ENCODE measurements around the gene HNRNPH1. TPM values are rescaled to one million over a fixed set of nuclear protein-coding genes. Genes with fewer than 3 reads are reported as not detected.

HNRNPH1 gene
- total RNA-seq, 1 donor from 2014 or later: 1,138 TPM

DNA sequence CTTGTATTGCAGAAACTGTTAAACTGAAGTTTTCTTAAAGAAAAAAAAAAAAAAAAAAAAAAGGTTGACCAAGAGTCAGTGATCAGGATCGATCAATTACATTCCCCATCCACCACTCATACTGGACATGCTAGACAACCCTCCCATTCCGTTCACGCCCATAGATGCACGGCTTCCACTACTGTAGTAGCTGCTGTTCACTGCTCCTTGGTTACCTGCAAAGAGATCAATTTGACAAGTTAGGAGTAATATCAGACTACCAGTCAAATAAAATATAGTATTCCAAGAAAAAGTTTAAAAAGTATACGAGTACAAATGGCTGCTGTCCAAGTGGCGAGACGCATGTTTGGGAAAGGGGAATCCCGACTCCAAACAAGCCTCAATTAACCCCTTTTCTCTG is 8.7 kb downstream of the HNRNPH1 start:
- H3K9ac ChIP-seq: no peak overlapping the region
- Mint-ChIP-seq H3K4me3 (no peak overlapping the region), H3K36me3 (peaks cover 57% of the 10 kb centered on the region), H3K27ac (no peak overlapping the region), H3K9me3 (no peaks in the 10 kb centered on the region), H3K27me3 (ENCODE audit: insufficient read depth, low read depth) (peaks cover 19% of the 10 kb centered on the region), H3K4me1 (peaks cover 33% of the 10 kb centered on the region)
- no peak for TF ChIP-seq EZH2phosphoT487 (IDR thresholded peaks at IDR 0.05)
- TF ChIP-seq, protein P1, sequence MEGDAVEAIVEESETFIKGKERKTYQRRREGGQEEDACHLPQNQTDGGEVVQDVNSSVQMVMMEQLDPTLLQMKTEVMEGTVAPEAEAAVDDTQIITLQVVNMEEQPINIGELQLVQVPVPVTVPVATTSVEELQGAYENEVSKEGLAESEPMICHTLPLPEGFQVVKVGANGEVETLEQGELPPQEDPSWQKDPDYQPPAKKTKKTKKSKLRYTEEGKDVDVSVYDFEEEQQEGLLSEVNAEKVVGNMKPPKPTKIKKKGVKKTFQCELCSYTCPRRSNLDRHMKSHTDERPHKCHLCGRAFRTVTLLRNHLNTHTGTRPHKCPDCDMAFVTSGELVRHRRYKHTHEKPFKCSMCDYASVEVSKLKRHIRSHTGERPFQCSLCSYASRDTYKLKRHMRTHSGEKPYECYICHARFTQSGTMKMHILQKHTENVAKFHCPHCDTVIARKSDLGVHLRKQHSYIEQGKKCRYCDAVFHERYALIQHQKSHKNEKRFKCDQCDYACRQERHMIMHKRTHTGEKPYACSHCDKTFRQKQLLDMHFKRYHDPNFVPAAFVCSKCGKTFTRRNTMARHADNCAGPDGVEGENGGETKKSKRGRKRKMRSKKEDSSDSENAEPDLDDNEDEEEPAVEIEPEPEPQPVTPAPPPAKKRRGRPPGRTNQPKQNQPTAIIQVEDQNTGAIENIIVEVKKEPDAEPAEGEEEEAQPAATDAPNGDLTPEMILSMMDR (IDR thresholded peaks at IDR 0.05): no peak
- TF ChIP-seq EZH2 (IDR thresholded peaks at IDR 0.05): no peak
- peaks cover 95% of the 10 kb centered on the region for H4K20me1 ChIP-seq (ENCODE audit: low read depth)
- no peaks in the 10 kb centered on the region for H3K27me3 ChIP-seq
- no peak overlapping the region for H3K4me2 ChIP-seq
- peaks cover 60% of the 10 kb centered on the region for H3K36me3 ChIP-seq
- H3F3A ChIP-seq (ENCODE audit: low read depth): peaks cover 97% of the 10 kb centered on the region
- H3K9me3 ChIP-seq (ENCODE audit: low read depth): no peaks in the 10 kb centered on the region
- DNase-seq (ENCODE audit: low spot score): no peak
- H3K79me2 ChIP-seq (ENCODE audit: low read depth): peaks cover 61% of the 10 kb centered on the region
- no peak overlapping the region for H3K27ac ChIP-seq
- no peak overlapping the region for H2AFZ ChIP-seq (replicated peaks)
- no peak overlapping the region for H3K4me3 ChIP-seq
- peaks cover 13% of the 10 kb centered on the region for H3K4me1 ChIP-seq

DNA sequence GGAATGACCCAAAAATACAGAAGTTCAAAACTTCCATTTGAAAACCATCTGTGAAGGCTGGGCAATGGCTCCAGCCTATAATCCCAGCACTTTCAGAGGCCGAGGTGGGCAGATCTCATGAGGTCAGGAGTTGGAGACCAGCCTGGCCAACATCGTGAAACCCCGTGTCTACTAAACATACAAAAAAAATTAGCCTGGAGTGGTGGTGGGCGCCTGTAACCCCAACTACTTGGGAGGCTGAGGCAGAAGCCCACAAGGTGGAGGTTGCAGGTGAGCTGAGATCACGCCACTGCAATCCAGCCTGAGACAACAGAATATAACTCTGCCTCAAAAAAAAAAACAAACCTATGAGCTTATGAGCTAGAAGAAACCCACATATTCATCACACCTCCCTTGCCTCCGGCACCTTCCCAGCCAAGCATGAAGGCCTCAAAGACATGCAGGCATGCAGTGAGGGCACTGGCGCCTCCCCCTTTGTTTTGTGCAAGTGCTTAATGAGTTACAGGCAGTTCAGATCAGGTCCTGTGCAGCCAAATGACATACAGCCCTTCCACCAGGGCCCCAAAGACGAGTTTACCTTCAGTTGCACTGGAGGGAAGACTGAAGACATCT is 9.9 kb downstream of the HNRNPH1 start:
- Histone ChIP-seq H3K36me3 (peaks cover 49% of the 10 kb centered on the region), H2AFZ (replicated peaks) (no peak overlapping the region), H4K20me1 (ENCODE audit: low read depth) (peaks cover 91% of the 10 kb centered on the region), H3K4me1 (peaks cover 3% of the 10 kb centered on the region), H3K9ac (no peak overlapping the region), H3K27me3 (no peaks in the 10 kb centered on the region), H3K4me3 (no peak overlapping the region), H3K79me2 (ENCODE audit: low read depth) (peaks cover 49% of the 10 kb centered on the region), H3K9me3 (ENCODE audit: low read depth) (no peaks in the 10 kb centered on the region), H3F3A (ENCODE audit: low read depth) (peaks cover 95% of the 10 kb centered on the region), H3K27ac (peak overlapping the region; percentile 49), H3K4me2 (no peak overlapping the region)
- peaks cover 26% of the 10 kb centered on the region for H3K4me1 Mint-ChIP-seq
- H3K4me3 Mint-ChIP-seq: no peak overlapping the region
- TF ChIP-seq EZH2 (IDR thresholded peaks at IDR 0.05): no peak
- peaks cover 58% of the 10 kb centered on the region for H3K36me3 Mint-ChIP-seq
- H3K27me3 Mint-ChIP-seq (ENCODE audit: insufficient read depth, low read depth): peaks cover 21% of the 10 kb centered on the region
- H3K27ac Mint-ChIP-seq: no peak overlapping the region
- H3K9me3 Mint-ChIP-seq: no peaks in the 10 kb centered on the region
- no peak for DNase-seq (ENCODE audit: low spot score)

DNA sequence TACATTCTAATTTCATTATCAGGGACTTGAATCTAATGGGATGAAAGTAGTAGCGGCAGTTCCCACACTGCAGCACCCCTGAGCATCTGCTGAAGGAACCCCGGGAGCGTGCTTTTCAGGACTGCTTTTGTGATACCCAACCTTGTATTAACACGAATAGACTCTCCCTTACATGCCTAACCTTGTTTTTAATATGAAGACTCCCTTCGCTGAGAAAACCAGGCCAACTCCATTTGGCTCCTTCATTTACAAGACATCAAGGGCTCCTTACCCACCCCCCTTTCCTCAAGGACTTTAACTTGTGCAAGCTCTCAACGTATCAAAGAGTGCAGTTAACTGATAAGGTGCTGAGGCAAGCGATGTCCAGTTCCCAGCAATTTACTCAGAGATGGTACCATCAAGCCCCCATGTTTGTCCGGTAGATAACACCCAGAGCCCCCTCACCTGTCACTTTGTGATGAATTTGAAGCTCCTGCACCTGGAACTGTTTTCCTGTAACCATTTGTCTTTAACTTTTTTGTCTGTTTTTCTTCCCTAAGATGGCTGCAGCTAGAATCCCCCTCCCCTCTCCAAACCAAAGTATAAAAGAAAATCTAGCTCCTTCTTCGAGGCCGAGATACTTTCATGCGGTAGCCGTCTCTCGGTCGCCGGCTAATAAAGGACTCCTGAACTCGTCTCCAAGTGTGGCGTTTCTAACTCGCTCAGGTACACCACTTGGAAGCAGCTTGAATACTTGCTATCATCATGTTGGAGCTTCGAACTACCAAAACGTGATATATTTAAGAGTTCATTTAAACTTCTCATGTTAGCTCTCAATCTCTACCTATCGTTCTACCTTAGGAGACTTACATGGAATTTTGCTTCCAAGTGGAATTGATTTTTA is 10.7 kb downstream of the HNRNPH1 start:
- H3K4me1 ChIP-seq: no peaks in the 10 kb centered on the region
- H3K79me2 ChIP-seq (ENCODE audit: low read depth): peaks cover 42% of the 10 kb centered on the region
- Mint-ChIP-seq H3K9me3 (no peaks in the 10 kb centered on the region), H3K36me3 (peaks cover 55% of the 10 kb centered on the region), H3K4me3 (peak overlapping the region; percentile 70), H3K27me3 (ENCODE audit: insufficient read depth, low read depth) (peaks cover 21% of the 10 kb centered on the region), H3K27ac (no peak overlapping the region), H3K4me1 (peaks cover 23% of the 10 kb centered on the region)
- H3K9ac ChIP-seq: no peak overlapping the region
- H3K4me3 ChIP-seq: no peak overlapping the region
- peak overlapping the region; percentile 49 for H3K27ac ChIP-seq
- H3K27me3 ChIP-seq: no peaks in the 10 kb centered on the region
- no peak for DNase-seq (ENCODE audit: low spot score)
- H3K4me2 ChIP-seq: no peak overlapping the region
- TF ChIP-seq EZH2phosphoT487 (IDR thresholded peaks at IDR 0.05): no peak
- H2AFZ ChIP-seq (replicated peaks): no peak overlapping the region
- peaks cover 42% of the 10 kb centered on the region for H3K36me3 ChIP-seq
- peaks cover 95% of the 10 kb centered on the region for H3F3A ChIP-seq (ENCODE audit: low read depth)
- peaks cover 90% of the 10 kb centered on the region for H4K20me1 ChIP-seq (ENCODE audit: low read depth)
- no peaks in the 10 kb centered on the region for H3K9me3 ChIP-seq (ENCODE audit: low read depth)

DNA sequence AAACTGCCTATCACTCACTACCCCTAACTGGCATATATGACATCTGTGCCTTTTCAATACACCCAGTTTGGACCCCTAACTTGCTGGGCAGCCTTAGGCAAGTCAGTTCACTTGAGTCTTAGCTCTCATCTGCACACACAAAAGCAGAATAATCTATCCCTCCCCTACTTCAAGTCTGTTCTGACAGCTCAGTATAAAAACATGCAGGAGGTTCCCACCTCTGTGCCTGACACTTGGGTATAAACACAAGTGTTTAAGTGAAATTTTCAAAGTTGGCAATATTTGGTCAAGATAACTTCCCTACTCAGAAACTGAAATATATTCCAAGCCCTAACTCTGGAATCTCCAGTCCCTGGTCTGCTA is 12.6 kb downstream of the HNRNPH1 start:
- peak overlapping the region; percentile 15 for H3K27ac Mint-ChIP-seq
- peaks cover 15% of the 10 kb centered on the region for H3K4me1 Mint-ChIP-seq

More for the DNA sequence above, 12.6 kb downstream of the HNRNPH1 start:
- Histone ChIP-seq H3K79me2 (ENCODE audit: low read depth) (peaks cover 22% of the 10 kb centered on the region), H3K4me1 (no peaks in the 10 kb centered on the region), H3K4me2 (no peak overlapping the region), H3K9ac (no peak overlapping the region), H3F3A (ENCODE audit: low read depth) (peaks cover 86% of the 10 kb centered on the region), H4K20me1 (ENCODE audit: low read depth) (peaks cover 85% of the 10 kb centered on the region), H3K27ac (peak overlapping the region; percentile 71), H3K9me3 (ENCODE audit: low read depth) (no peaks in the 10 kb centered on the region), H2AFZ (replicated peaks) (no peak overlapping the region), H3K27me3 (no peaks in the 10 kb centered on the region), H3K36me3 (peaks cover 24% of the 10 kb centered on the region), H3K4me3 (no peak overlapping the region)
- TF ChIP-seq EZH2 (IDR thresholded peaks at IDR 0.05) (no peak), EZH2phosphoT487 (IDR thresholded peaks at IDR 0.05) (no peak)
- TF ChIP-seq, protein P1 (IDR thresholded peaks at IDR 0.05): no peak
- Mint-ChIP-seq H3K9me3 (no peaks in the 10 kb centered on the region), H3K36me3 (peaks cover 38% of the 10 kb centered on the region), H3K27me3 (ENCODE audit: insufficient read depth, low read depth) (peaks cover 17% of the 10 kb centered on the region), H3K4me3 (no peak overlapping the region)
- DNase-seq (ENCODE audit: low spot score): no peak

All from neural progenitor cell (in vitro differentiated cells).